Measurements from ENCODE around the gene XIST. TPM values are rescaled to one million over a fixed set of nuclear protein-coding genes. Genes with fewer than 3 reads are reported as not detected.

Gene XIST
- total and polyA plus RNA-seq, 2 donors (not counting 1 experiment from before 2014, with no cell fraction given), result 193 TPM; not detected in 1

DNA sequence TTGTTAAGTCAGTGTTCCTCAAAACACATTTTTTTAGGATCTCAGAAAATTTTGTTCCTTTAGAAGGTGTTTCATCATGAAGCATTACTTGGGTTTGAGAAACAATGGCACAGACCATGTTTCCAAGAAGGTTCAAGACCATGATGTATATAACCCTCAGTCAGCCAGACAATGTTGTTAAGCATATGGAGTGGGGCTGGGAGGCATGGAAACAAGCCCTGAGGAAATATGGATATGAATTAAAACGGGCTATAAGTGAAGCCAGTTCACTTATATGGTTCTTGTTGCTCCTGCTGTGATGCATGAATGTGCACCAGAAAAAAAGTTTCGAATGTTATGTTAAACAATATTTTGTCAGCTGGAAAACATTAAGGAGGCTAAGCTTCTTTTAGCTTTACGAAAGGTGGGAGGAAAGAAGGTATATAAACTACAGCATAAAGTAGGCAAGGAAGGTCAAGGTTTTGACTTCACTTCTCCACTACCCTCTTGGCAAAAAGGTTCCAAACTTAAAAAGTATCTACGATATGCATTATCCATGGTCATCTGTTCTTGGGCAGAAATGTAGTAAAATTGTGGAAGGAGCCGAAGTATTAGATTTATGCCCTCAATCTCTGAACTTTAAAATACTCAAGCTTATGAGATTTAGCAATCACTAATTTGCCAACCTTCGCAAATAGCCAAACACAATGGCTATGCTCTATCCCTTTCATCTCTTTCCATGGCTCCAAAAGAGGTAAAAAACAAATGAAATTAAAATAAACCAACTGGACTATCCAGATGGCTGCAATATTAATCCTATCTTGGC lies 12.2 kb downstream of the XIST start:
- Mint-ChIP-seq H3K27me3 (no peaks in the 10 kb centered on the region), H3K27ac (no peak overlapping the region), H3K9me3 (ENCODE audit: insufficient read depth) (no peaks in the 10 kb centered on the region), H3K4me1 (no peaks in the 10 kb centered on the region), H3K4me3 (no peak overlapping the region)
- no peak overlapping the region for H3K4me3 ChIP-seq (ENCODE audit: control extremely low read depth in 1 of 5, extremely low read depth in 1 of 5, insufficient read depth in 1 of 5, low read depth in 2 of 5, low read length in 4 of 5)
- peaks cover 19% of the 10 kb centered on the region for H4K20me1 ChIP-seq (ENCODE audit: control insufficient read depth, insufficient read depth, low read length, poor library complexity, severe bottlenecking)
- no peak overlapping the region for H3K9ac ChIP-seq (ENCODE audit: low read length)
- intact Hi-C loops (cut with micrococcal nuclease), result no loop called here
- H3K4me1 ChIP-seq (ENCODE audit: control insufficient read depth in 2 of 2, insufficient read depth in 2 of 2, low read length in 2 of 2), result peaks cover 0 to 25% of the 10 kb centered on the region in 2 donors
- WGBS (ENCODE audit: insufficient coverage), result no CpG with 5 or more reads among the region's 6 CpGs
- H3K27me3 ChIP-seq (replicated peaks in 1 of 4; ENCODE audit: control extremely low read depth in 1 of 4, control insufficient read depth in 3 of 4, insufficient read depth in 4 of 4, low read length in 3 of 4), result no peaks in the 10 kb centered on the region
- ATAC-seq (ENCODE audit: low read depth) (no peak), DNase-seq (no peak)
- H2AFZ ChIP-seq (ENCODE audit: insufficient read depth, low read depth, low read length, poor library complexity, severe bottlenecking), result no peak overlapping the region
- H3K79me2 ChIP-seq (ENCODE audit: control insufficient read depth, insufficient read depth, low read length), result peaks cover 3% of the 10 kb centered on the region
- H3K27ac ChIP-seq (ENCODE audit: low read length in 2 of 2), result no peak overlapping the region
- no peaks in the 10 kb centered on the region for H3K9me3 ChIP-seq (ENCODE audit: control extremely low read depth in 1 of 3, control insufficient read depth in 2 of 3, insufficient read depth in 1 of 3, low read length in 2 of 3)
- H3K4me2 ChIP-seq (replicated peaks; ENCODE audit: low read depth, low read length, poor library complexity, severe bottlenecking), result no peak overlapping the region
- H3K36me3 ChIP-seq (replicated peaks in 1 of 2; ENCODE audit: control extremely low read depth in 1 of 2, control insufficient read depth in 1 of 2, extremely low read depth in 1 of 2, insufficient read depth in 2 of 2, low read length in 1 of 2), result no peaks in the 10 kb centered on the region
- CTCF ChIA-PET, result no interaction called here
- POLR2A ChIA-PET, result no interaction called here
- TF ChIP-seq, protein P1, sequence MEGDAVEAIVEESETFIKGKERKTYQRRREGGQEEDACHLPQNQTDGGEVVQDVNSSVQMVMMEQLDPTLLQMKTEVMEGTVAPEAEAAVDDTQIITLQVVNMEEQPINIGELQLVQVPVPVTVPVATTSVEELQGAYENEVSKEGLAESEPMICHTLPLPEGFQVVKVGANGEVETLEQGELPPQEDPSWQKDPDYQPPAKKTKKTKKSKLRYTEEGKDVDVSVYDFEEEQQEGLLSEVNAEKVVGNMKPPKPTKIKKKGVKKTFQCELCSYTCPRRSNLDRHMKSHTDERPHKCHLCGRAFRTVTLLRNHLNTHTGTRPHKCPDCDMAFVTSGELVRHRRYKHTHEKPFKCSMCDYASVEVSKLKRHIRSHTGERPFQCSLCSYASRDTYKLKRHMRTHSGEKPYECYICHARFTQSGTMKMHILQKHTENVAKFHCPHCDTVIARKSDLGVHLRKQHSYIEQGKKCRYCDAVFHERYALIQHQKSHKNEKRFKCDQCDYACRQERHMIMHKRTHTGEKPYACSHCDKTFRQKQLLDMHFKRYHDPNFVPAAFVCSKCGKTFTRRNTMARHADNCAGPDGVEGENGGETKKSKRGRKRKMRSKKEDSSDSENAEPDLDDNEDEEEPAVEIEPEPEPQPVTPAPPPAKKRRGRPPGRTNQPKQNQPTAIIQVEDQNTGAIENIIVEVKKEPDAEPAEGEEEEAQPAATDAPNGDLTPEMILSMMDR (IDR thresholded peaks at IDR 0.05), result no peak
- no peak for TF ChIP-seq EZH2 (IDR thresholded peaks at IDR 0.05; ENCODE audit: borderline replicate concordance, insufficient read depth, low read depth, low read length, poor library complexity, severe bottlenecking)

DNA sequence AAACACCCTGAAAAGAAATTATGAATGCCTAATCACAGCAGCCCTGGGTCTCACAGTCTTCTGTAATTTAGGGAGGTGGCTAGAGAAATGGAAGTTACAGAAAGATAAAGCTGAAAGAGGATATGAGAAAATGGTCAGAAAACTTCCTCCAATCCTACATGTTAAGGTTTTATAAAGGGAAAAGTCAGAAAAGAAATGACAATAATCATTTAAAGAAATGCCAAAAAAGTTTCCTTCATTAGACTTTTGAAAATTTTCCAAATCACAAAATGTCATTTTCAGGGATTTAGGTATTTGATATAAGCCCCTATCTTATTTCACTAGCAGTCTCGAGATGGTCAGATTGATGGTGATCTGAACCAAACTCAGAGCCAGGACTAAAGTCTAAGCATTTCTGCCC lies 13.4 kb downstream of the XIST start:
- ChIA-PET CTCF (no interaction called here), POLR2A (no interaction called here)
- H2AFZ ChIP-seq (ENCODE audit: insufficient read depth, low read depth, low read length, poor library complexity, severe bottlenecking), result no peak overlapping the region
- Mint-ChIP-seq H3K9me3 (ENCODE audit: insufficient read depth) (no peaks in the 10 kb centered on the region), H3K27me3 (no peaks in the 10 kb centered on the region), H3K4me3 (no peak overlapping the region), H3K27ac (no peak overlapping the region), H3K4me1 (no peaks in the 10 kb centered on the region)
- no CpG with 5 or more reads among the region's 1 CpG for WGBS (ENCODE audit: insufficient coverage)
- peaks cover 0 to 16% of the 10 kb centered on the region in 2 donors for H3K4me1 ChIP-seq (ENCODE audit: control insufficient read depth in 2 of 2, insufficient read depth in 2 of 2, low read length in 2 of 2)
- intact Hi-C loops (cut with micrococcal nuclease), result no loop called here
- H3K9ac ChIP-seq (ENCODE audit: low read length), result no peak overlapping the region
- TF ChIP-seq, protein P1 (IDR thresholded peaks at IDR 0.05), result no peak
- no peak for TF ChIP-seq EZH2 (IDR thresholded peaks at IDR 0.05; ENCODE audit: borderline replicate concordance, insufficient read depth, low read depth, low read length, poor library complexity, severe bottlenecking)
- no peak for ATAC-seq (ENCODE audit: low read depth)
- no peaks in the 10 kb centered on the region for H3K27me3 ChIP-seq (replicated peaks in 1 of 4; ENCODE audit: control extremely low read depth in 1 of 4, control insufficient read depth in 3 of 4, insufficient read depth in 4 of 4, low read length in 3 of 4)
- peaks cover 3% of the 10 kb centered on the region for H3K79me2 ChIP-seq (ENCODE audit: control insufficient read depth, insufficient read depth, low read length)
- H3K4me3 ChIP-seq (ENCODE audit: control extremely low read depth in 1 of 5, extremely low read depth in 1 of 5, insufficient read depth in 1 of 5, low read depth in 2 of 5, low read length in 4 of 5), result no peak overlapping the region
- no peaks in the 10 kb centered on the region for H3K9me3 ChIP-seq (ENCODE audit: control extremely low read depth in 1 of 3, control insufficient read depth in 2 of 3, insufficient read depth in 1 of 3, low read length in 2 of 3)
- H4K20me1 ChIP-seq (ENCODE audit: control insufficient read depth, insufficient read depth, low read length, poor library complexity, severe bottlenecking), result peaks cover 19% of the 10 kb centered on the region
- no peak for DNase-seq
- no peaks in the 10 kb centered on the region for H3K36me3 ChIP-seq (replicated peaks in 1 of 2; ENCODE audit: control extremely low read depth in 1 of 2, control insufficient read depth in 1 of 2, extremely low read depth in 1 of 2, insufficient read depth in 2 of 2, low read length in 1 of 2)
- no peak overlapping the region for H3K4me2 ChIP-seq (replicated peaks; ENCODE audit: low read depth, low read length, poor library complexity, severe bottlenecking)
- H3K27ac ChIP-seq (ENCODE audit: low read length in 2 of 2), result no peak overlapping the region

All from B cell (primary cell).